ENCODE data around the gene FOLR3.
A peak's percentile ranks its signal among the peaks of the same experiment; 100 is the strongest.

Gene FOLR3

DNA sequence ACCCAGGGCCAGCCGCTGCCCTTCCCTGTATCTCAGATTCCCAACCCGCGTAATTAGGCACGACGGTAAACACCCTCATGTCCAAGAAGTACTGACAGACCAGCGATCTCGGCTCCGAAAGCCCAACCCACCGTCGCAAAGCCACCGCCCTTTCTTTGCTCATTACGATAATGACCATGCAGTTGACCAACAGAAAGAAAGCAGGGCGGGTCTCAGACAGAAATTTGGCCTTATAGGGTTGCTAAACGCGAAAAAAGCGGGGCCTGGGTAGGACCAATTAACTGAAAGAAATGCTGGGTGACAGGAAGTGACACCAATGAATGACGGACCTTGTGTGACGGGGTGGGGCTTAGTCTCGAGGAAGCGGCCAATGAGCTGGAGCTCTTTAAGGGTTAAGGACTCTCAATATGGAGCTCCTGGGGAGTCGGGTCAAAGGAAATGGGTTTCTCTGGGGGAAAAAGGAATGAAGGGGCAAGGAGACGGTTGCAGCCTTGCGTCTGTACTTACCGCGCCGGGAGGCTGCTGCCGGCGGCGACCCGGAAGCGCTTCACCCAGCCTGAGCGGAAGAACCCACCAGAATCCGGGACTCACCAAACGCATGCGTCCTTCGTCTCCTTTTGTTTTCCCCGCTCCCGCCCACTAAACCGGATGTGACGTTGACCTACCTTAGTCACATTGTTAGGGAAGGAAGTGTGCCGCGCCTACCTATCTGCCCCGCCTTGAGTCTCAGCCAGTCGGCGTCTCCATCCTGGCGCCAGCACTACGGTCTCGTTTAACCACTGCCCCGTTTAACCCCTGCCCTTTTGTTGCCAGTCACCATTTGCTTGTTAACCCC is 23.2 kb upstream of the FOLR3 start, which contains the start of gene ANAPC15:
ANAPC15 (minus strand) TSS at position 553 of the 835 bp plus-strand sequence. CDS start 1,419 bp downstream, outside the sequence.
- ATAC-seq, result peak; percentile 93

DNA sequence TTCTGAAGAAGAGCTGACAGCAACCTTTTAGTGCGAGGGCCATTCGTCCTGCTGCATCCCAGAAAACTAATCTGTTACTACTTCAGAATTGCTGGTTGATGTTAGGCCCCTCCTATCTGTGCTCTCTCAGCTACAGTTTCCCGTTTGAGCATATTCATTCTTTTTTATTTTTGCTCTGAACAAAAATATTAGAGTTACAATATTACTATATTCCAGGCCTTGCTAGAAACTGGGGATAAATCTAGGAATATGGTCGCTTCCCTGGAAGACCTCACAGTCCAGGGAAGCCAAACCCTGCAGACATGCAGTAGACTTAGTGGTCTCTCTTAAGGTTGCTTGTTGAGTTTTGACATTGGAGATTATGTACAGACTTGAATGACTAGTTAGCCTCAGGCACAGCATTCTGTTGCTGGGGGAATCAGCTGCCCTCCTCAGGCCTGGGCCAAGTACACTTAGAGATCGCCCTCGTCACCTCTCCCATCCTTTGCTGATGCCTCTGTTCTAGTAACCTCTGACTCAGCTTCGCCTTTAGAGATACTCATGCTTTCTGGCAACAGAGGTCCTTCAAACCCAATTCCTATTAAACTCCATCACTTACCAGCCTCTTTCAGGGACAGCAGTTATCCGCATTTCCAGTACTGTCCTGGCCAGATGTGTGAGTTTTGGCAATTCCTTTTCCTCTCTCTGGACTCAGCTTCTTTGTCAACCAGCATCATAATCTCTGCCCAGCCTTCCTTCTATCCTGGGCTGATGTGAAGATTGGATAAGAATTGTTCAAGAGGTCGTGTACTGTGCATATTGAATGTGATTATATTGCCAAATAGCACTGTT is 22.3 kb upstream of the FOLR3 start:
- peak; percentile 5 for ATAC-seq
- TF ChIP-seq, protein P1, sequence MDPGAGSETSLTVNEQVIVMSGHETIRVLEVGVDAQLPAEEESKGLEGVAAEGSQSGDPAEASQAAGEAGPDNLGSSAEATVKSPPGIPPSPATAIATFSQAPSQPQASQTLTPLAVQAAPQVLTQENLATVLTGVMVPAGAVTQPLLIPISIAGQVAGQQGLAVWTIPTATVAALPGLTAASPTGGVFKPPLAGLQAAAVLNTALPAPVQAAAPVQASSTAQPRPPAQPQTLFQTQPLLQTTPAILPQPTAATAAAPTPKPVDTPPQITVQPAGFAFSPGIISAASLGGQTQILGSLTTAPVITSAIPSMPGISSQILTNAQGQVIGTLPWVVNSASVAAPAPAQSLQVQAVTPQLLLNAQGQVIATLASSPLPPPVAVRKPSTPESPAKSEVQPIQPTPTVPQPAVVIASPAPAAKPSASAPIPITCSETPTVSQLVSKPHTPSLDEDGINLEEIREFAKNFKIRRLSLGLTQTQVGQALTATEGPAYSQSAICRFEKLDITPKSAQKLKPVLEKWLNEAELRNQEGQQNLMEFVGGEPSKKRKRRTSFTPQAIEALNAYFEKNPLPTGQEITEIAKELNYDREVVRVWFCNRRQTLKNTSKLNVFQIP (CRISPR knock-in tag; IDR thresholded peaks at IDR 0.05; ENCODE audit: borderline replicate concordance, low read depth), result no peak
- 0 out of 2 replicates have a peak, but pooled peaks have one; percentile 13 for TF ChIP-seq RARB (CRISPR knock-in tag; IDR thresholded peaks at IDR 0.05)

More for the DNA sequence above, 23.2 kb upstream of the FOLR3 start, which contains the start of gene ANAPC15:
- TF ChIP-seq TOX (CRISPR knock-in tag; IDR thresholded peaks at IDR 0.05; ENCODE audit: borderline replicate concordance) (no peak), ZNF8 (CRISPR knock-in tag; IDR thresholded peaks at IDR 0.05) (no peak), ZFP30 (CRISPR knock-in tag; IDR thresholded peaks at IDR 0.05) (no peak), ESRRG (CRISPR knock-in tag; IDR thresholded peaks at IDR 0.05) (no peak), ZNF565 (CRISPR knock-in tag; conservative IDR thresholded peaks at IDR 0.05; ENCODE audit: low read depth) (no peak), ZNF70 (CRISPR knock-in tag; IDR thresholded peaks at IDR 0.05) (no peak), ARNTL (CRISPR knock-in tag; IDR thresholded peaks at IDR 0.05; ENCODE audit: borderline replicate concordance, low read depth) (no peak), CSDC2 (CRISPR knock-in tag; IDR thresholded peaks at IDR 0.05) (no peak), RARB (CRISPR knock-in tag; IDR thresholded peaks at IDR 0.05) (no peak), TCF4 (CRISPR knock-in tag; IDR thresholded peaks at IDR 0.05; ENCODE audit: borderline replicate concordance) (no peak), ZFP3 (CRISPR knock-in tag; IDR thresholded peaks at IDR 0.05) (no peak), OSR1 (CRISPR knock-in tag; IDR thresholded peaks at IDR 0.05) (no peak), ISL1 (CRISPR knock-in tag; IDR thresholded peaks at IDR 0.05) (no peak)
- TF ChIP-seq, protein P2, sequence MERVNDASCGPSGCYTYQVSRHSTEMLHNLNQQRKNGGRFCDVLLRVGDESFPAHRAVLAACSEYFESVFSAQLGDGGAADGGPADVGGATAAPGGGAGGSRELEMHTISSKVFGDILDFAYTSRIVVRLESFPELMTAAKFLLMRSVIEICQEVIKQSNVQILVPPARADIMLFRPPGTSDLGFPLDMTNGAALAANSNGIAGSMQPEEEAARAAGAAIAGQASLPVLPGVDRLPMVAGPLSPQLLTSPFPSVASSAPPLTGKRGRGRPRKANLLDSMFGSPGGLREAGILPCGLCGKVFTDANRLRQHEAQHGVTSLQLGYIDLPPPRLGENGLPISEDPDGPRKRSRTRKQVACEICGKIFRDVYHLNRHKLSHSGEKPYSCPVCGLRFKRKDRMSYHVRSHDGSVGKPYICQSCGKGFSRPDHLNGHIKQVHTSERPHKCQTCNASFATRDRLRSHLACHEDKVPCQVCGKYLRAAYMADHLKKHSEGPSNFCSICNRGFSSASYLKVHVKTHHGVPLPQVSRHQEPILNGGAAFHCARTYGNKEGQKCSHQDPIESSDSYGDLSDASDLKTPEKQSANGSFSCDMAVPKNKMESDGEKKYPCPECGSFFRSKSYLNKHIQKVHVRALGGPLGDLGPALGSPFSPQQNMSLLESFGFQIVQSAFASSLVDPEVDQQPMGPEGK (CRISPR knock-in tag; IDR thresholded peaks at IDR 0.05; ENCODE audit: borderline replicate concordance), result no peak
- TF ChIP-seq, protein P3, sequence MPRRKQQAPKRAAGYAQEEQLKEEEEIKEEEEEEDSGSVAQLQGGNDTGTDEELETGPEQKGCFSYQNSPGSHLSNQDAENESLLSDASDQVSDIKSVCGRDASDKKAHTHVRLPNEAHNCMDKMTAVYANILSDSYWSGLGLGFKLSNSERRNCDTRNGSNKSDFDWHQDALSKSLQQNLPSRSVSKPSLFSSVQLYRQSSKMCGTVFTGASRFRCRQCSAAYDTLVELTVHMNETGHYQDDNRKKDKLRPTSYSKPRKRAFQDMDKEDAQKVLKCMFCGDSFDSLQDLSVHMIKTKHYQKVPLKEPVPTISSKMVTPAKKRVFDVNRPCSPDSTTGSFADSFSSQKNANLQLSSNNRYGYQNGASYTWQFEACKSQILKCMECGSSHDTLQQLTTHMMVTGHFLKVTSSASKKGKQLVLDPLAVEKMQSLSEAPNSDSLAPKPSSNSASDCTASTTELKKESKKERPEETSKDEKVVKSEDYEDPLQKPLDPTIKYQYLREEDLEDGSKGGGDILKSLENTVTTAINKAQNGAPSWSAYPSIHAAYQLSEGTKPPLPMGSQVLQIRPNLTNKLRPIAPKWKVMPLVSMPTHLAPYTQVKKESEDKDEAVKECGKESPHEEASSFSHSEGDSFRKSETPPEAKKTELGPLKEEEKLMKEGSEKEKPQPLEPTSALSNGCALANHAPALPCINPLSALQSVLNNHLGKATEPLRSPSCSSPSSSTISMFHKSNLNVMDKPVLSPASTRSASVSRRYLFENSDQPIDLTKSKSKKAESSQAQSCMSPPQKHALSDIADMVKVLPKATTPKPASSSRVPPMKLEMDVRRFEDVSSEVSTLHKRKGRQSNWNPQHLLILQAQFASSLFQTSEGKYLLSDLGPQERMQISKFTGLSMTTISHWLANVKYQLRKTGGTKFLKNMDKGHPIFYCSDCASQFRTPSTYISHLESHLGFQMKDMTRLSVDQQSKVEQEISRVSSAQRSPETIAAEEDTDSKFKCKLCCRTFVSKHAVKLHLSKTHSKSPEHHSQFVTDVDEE (CRISPR knock-in tag; IDR thresholded peaks at IDR 0.05), result no peak
- TF ChIP-seq, protein P4, sequence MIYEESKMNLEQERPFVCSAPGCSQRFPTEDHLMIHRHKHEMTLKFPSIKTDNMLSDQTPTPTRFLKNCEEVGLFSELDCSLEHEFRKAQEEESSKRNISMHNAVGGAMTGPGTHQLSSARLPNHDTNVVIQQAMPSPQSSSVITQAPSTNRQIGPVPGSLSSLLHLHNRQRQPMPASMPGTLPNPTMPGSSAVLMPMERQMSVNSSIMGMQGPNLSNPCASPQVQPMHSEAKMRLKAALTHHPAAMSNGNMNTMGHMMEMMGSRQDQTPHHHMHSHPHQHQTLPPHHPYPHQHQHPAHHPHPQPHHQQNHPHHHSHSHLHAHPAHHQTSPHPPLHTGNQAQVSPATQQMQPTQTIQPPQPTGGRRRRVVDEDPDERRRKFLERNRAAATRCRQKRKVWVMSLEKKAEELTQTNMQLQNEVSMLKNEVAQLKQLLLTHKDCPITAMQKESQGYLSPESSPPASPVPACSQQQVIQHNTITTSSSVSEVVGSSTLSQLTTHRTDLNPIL (CRISPR knock-in tag; IDR thresholded peaks at IDR 0.05; ENCODE audit: low read depth), result no peak
- TF ChIP-seq, protein P5, sequence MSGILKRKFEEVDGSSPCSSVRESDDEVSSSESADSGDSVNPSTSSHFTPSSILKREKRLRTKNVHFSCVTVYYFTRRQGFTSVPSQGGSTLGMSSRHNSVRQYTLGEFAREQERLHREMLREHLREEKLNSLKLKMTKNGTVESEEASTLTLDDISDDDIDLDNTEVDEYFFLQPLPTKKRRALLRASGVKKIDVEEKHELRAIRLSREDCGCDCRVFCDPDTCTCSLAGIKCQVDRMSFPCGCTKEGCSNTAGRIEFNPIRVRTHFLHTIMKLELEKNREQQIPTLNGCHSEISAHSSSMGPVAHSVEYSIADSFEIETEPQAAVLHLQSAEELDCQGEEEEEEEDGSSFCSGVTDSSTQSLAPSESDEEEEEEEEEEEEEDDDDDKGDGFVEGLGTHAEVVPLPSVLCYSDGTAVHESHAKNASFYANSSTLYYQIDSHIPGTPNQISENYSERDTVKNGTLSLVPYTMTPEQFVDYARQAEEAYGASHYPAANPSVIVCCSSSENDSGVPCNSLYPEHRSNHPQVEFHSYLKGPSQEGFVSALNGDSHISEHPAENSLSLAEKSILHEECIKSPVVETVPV (CRISPR knock-in tag; IDR thresholded peaks at IDR 0.05), result no peak

DNA sequence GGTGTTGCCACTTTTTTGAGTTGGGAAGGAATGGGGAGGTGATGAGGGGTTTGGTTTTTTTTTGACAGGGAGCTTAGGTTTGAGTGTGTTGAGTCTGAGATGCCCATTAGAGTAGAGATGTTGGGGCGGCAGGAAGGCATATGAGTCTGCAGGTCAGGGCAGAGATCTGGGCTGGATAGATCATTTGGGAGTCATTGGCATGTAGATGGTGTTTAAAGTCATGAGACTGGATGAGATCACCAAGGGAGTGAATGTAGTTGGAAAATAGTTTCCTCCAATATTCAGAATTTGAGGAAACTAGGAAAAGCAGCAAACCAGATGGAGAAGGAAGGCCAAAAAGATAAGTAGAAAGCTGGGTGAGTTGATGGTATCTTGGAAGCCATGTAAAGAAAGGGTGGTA is 21.0 kb upstream of the FOLR3 start:
- no peak for ATAC-seq
- TF ChIP-seq ZNF70 (CRISPR knock-in tag; IDR thresholded peaks at IDR 0.05), result no peak
- TF ChIP-seq, protein P2 (CRISPR knock-in tag; IDR thresholded peaks at IDR 0.05; ENCODE audit: borderline replicate concordance), result no peak
- no peak for TF ChIP-seq ZFP3 (CRISPR knock-in tag; IDR thresholded peaks at IDR 0.05)
- TF ChIP-seq, protein P1 (CRISPR knock-in tag; IDR thresholded peaks at IDR 0.05; ENCODE audit: borderline replicate concordance, low read depth), result no peak
- TF ChIP-seq ISL1 (CRISPR knock-in tag; IDR thresholded peaks at IDR 0.05), result no peak
- TF ChIP-seq GLIS3 (CRISPR knock-in tag; IDR thresholded peaks at IDR 0.05), result no peak
- no peak for TF ChIP-seq TCF4 (CRISPR knock-in tag; IDR thresholded peaks at IDR 0.05; ENCODE audit: borderline replicate concordance)
- TF ChIP-seq PPARA (CRISPR knock-in tag; IDR thresholded peaks at IDR 0.05; ENCODE audit: borderline replicate concordance), result no peak
- no peak for TF ChIP-seq ZC3H10 (CRISPR knock-in tag; IDR thresholded peaks at IDR 0.05)
- TF ChIP-seq RARB (CRISPR knock-in tag; IDR thresholded peaks at IDR 0.05), result no peak
